SK-N-SH (cell line): Measurements from ENCODE around the gene PHC2.

Source experiments
- EP300 ChIP-seq, 2 experiments: IDR thresholded peaks; 2 replicates each; pipeline versions ENCODE4 v1.4.0 to v1.6.1; 2012; ENCODE audit warnings: borderline replicate concordance in 1 of 2, low read depth in 1 of 2, low read length in 1 of 2
- POLR2AphosphoS5 ChIP-seq: IDR thresholded peaks from 2 replicates; pipeline ENCODE4 v1.6.1; 2012; ENCODE audit warnings: low read depth, low read length
- TAF1 ChIP-seq: IDR thresholded peaks from 2 replicates; pipeline ENCODE4 v1.6.1; 2012; ENCODE audit warnings: low read depth, mild to moderate bottlenecking, low read length, moderate library complexity, borderline replicate concordance
- TF ChIP-seq, protein P1 (sequence below): fragments of 200-600 bp; sonication (generic); IDR thresholded peaks from 2 replicates; pipeline ENCODE4 v1.6.1; 2017; ENCODE audit warnings: antibody characterized with exemption, mild to moderate bottlenecking, moderate library complexity
- TF ChIP-seq, protein P2 (sequence below): IDR thresholded peaks from 2 replicates; pipeline ENCODE4 v1.4.0; 2012; ENCODE audit warnings: low read depth, borderline replicate concordance

GRCh38 chr1:33370827-33371226, 60.1 kb downstream of the PHC2 start:
- TF ChIP-seq TAF1 (no peak), POLR2AphosphoS5 (no peak), EP300 (IDR thresholded peaks at IDR 0.05; ENCODE audit: borderline replicate concordance in 1 of 2, low read depth in 1 of 2, low read length in 1 of 2) (no peak)
- TF ChIP-seq, protein P1, sequence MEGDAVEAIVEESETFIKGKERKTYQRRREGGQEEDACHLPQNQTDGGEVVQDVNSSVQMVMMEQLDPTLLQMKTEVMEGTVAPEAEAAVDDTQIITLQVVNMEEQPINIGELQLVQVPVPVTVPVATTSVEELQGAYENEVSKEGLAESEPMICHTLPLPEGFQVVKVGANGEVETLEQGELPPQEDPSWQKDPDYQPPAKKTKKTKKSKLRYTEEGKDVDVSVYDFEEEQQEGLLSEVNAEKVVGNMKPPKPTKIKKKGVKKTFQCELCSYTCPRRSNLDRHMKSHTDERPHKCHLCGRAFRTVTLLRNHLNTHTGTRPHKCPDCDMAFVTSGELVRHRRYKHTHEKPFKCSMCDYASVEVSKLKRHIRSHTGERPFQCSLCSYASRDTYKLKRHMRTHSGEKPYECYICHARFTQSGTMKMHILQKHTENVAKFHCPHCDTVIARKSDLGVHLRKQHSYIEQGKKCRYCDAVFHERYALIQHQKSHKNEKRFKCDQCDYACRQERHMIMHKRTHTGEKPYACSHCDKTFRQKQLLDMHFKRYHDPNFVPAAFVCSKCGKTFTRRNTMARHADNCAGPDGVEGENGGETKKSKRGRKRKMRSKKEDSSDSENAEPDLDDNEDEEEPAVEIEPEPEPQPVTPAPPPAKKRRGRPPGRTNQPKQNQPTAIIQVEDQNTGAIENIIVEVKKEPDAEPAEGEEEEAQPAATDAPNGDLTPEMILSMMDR, result no peak
- TF ChIP-seq, protein P2, sequence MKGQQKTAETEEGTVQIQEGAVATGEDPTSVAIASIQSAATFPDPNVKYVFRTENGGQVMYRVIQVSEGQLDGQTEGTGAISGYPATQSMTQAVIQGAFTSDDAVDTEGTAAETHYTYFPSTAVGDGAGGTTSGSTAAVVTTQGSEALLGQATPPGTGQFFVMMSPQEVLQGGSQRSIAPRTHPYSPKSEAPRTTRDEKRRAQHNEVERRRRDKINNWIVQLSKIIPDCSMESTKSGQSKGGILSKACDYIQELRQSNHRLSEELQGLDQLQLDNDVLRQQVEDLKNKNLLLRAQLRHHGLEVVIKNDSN, result no peak
